Activated B cell treated with CpG ODN at 0.5 μM for 24 hours (primary cell): ENCODE measurements around the gene CDYL. TPM values are rescaled to one million over a fixed set of nuclear protein-coding genes. Genes with fewer than 3 reads are reported as not detected.

Experiments used
- ATAC-seq: fragments of 200-7000 bp; cut with Tn5 transposase; one replicate; pipeline ENCODE4 v1.10.0; 2021; ENCODE audit warnings: low read depth, mild to moderate bottlenecking, moderate library complexity
- CTCF ChIA-PET: fragments of 350-600 bp; sonication (Branson Sonifier 250); formaldehyde crosslinking; loops from one replicate; lab custom pipeline; 2021; ENCODE audit warnings: antibody characterized with exemption; lab: Charles Lee
- POLR2A ChIA-PET: fragments of 350-600 bp; sonication (Branson Sonifier 250); formaldehyde crosslinking; loops from one replicate; lab custom pipeline; 2021; ENCODE audit warnings: antibody characterized with exemption; lab: Charles Lee
- DNase-seq: peaks from one replicate; pipeline ENCODE4 v3.0.0; 2022
- H3K27ac Mint-ChIP-seq: one replicate; pipeline ENCODE4 v1.8.0; 2020; ENCODE audit warnings: mixed read lengths
- H3K27me3 Mint-ChIP-seq: one replicate; pipeline ENCODE4 v1.8.0; 2021; ENCODE audit warnings: mixed read lengths
- H3K36me3 Mint-ChIP-seq: one replicate; pipeline ENCODE4 v1.8.0; 2021; ENCODE audit warnings: low read depth, mixed read lengths
- H3K4me1 Mint-ChIP-seq: one replicate; pipeline ENCODE4 v1.8.0; 2021; ENCODE audit warnings: mixed read lengths
- H3K4me3 Mint-ChIP-seq: one replicate; pipeline ENCODE4 v1.8.0; 2020; ENCODE audit warnings: mild to moderate bottlenecking, mixed read lengths
- H3K9me3 Mint-ChIP-seq: one replicate; pipeline ENCODE4 v1.8.0; 2020; ENCODE audit warnings: mixed read lengths
- intact Hi-C: fragments of 100-400 bp; cut with micrococcal nuclease; formaldehyde crosslinking; loops from one replicate; pipeline ENCODE4 v1.15.1; 2024
- total RNA-seq: library from RNA; stranded (reverse); gene quantifications from 2 replicates; pipeline ENCODE4 v1.2.3, GENCODE V29; 2022
- TF ChIP-seq, protein P1 (sequence below): fragments of 200-600 bp; IDR thresholded peaks from one replicate; pipeline ENCODE4 v1.8.0; 2022; ENCODE audit warnings: antibody characterized with exemption, mild to moderate bottlenecking

Gene CDYL
- total RNA-seq, 1 donor from 2014 or later: 47.5 TPM

GRCh38 chr6:4759997-4760396 lies 16.2 kb upstream of the CDYL start:
- ChIA-PET POLR2A (interaction anchor here (0.5 kb wide), 1 partner anchor 86 kb away, joined by 4 read pairs; no protein-coding TSS in a partner anchor), CTCF (no interaction called here)

DNA sequence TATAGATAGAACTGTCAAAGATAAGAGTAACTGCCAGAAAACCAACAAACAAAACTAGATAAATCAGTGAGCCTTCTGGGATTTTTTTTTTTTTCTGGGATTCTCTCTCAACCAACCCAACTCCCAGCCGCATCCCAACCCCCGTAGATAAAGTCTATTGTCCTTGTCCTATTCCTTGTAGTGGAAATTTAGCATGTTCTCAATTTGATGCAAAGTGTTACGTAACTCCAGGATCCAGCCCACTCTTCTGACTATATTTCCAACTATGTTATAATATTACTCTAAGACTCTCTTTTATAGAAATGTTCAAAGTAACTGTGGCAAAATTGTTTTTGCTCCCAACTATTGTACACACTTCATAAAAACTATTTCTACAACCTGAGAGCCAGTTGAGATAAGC lies 15.4 kb upstream of the CDYL start:
- no peaks in the 10 kb centered on the region for H3K4me1 Mint-ChIP-seq
- POLR2A ChIA-PET: interaction anchor here (0.5 kb wide), 1 partner anchor 85 kb away, joined by 4 read pairs; no protein-coding TSS in a partner anchor
- intact Hi-C loops: no loop called here
- H3K36me3 Mint-ChIP-seq: no peaks in the 10 kb centered on the region
- ATAC-seq: no peak
- CTCF ChIA-PET: no interaction called here
- DNase-seq: no peak
- TF ChIP-seq, protein P1, sequence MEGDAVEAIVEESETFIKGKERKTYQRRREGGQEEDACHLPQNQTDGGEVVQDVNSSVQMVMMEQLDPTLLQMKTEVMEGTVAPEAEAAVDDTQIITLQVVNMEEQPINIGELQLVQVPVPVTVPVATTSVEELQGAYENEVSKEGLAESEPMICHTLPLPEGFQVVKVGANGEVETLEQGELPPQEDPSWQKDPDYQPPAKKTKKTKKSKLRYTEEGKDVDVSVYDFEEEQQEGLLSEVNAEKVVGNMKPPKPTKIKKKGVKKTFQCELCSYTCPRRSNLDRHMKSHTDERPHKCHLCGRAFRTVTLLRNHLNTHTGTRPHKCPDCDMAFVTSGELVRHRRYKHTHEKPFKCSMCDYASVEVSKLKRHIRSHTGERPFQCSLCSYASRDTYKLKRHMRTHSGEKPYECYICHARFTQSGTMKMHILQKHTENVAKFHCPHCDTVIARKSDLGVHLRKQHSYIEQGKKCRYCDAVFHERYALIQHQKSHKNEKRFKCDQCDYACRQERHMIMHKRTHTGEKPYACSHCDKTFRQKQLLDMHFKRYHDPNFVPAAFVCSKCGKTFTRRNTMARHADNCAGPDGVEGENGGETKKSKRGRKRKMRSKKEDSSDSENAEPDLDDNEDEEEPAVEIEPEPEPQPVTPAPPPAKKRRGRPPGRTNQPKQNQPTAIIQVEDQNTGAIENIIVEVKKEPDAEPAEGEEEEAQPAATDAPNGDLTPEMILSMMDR: no peak
- H3K27me3 Mint-ChIP-seq: peaks cover 27% of the 10 kb centered on the region
- H3K27ac Mint-ChIP-seq: no peak overlapping the region
- no peak overlapping the region for H3K4me3 Mint-ChIP-seq
- H3K9me3 Mint-ChIP-seq: peaks cover 19% of the 10 kb centered on the region

More at GRCh38 chr6:4759997-4760396, 16.2 kb upstream of the CDYL start:
- no peak for DNase-seq
- no peak for ATAC-seq
- H3K27ac Mint-ChIP-seq: no peak overlapping the region
- H3K27me3 Mint-ChIP-seq: peaks cover 31% of the 10 kb centered on the region
- no peak overlapping the region for H3K4me3 Mint-ChIP-seq
- peaks cover 19% of the 10 kb centered on the region for H3K9me3 Mint-ChIP-seq
- TF ChIP-seq, protein P1: no peak
- H3K36me3 Mint-ChIP-seq: no peaks in the 10 kb centered on the region
- intact Hi-C loops: no loop called here
- H3K4me1 Mint-ChIP-seq: no peaks in the 10 kb centered on the region

DNA sequence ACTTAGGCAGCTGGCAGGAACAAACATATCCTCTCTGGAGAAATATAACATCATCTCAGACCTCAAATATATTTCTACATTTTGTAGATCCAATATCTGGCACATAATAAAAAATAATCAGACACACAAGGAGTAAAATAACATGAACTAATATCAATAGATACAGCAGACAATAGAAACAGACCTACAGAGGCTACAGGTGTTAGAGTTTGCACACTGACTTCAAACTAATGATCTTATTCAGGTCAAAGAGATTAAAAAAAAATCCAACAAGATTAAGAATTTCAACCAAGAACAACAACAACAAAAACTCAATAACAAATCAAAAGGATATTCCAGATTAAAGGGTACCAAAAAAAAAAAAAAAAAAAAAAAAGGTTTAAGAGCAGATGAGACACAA lies 13.9 kb upstream of the CDYL start:
- no peaks in the 10 kb centered on the region for H3K36me3 Mint-ChIP-seq
- peaks cover 22% of the 10 kb centered on the region for H3K27me3 Mint-ChIP-seq
- peaks cover 19% of the 10 kb centered on the region for H3K9me3 Mint-ChIP-seq
- ChIA-PET POLR2A (no interaction called here), CTCF (no interaction called here)
- no peak for ATAC-seq
- no peaks in the 10 kb centered on the region for H3K4me1 Mint-ChIP-seq
- intact Hi-C loops: no loop called here
- H3K27ac Mint-ChIP-seq: no peak overlapping the region
- no peak overlapping the region for H3K4me3 Mint-ChIP-seq
- no peak for DNase-seq
- TF ChIP-seq, protein P1: no peak

DNA sequence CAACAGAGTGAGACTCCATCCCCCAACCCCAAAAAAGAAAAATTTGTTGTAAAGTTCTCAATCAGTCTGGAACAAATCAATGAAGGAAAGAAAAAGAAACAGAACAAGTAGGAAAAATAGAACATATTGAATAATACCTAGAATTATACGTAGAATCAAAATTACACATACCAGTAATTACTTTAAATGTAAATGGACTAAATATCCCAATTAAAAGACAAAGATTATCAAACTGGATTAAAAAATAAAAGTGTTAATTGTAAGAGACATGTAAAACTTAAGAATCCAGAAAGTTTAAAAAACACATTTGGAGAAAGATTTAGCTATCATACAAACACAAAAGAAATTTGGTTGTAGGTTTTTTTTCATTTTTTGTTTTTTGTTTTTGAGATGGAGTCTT lies 12.3 kb upstream of the CDYL start:
- Mint-ChIP-seq H3K4me3 (no peak overlapping the region), H3K9me3 (peaks cover 19% of the 10 kb centered on the region), H3K27me3 (peaks cover 22% of the 10 kb centered on the region), H3K27ac (no peak overlapping the region), H3K4me1 (no peaks in the 10 kb centered on the region), H3K36me3 (no peaks in the 10 kb centered on the region)
- TF ChIP-seq, protein P1: no peak
- DNase-seq (no peak), ATAC-seq (no peak)
- CTCF ChIA-PET: no interaction called here
- POLR2A ChIA-PET: no interaction called here
- intact Hi-C loops: no loop called here

DNA sequence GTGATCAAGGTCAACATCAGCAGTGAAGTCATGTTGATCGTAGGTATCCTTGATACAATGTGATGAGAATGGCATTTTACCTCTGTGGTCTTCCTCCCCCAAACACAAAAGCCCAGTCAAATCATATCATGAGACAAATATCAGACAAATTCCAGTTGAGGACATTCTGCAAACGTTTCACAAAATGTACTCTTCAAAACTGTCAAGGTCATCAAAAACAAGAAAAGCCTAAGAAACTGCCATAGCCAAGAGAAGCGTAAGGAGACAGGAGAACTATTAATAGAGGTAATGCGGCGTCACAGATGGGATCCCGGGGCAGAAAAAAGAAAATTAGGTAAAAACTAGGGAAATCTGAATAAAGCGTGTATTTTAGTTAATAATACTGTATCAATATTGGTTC lies 7.4 kb upstream of the CDYL start:
- Mint-ChIP-seq H3K9me3 (peaks cover 4% of the 10 kb centered on the region), H3K4me1 (peaks cover 3% of the 10 kb centered on the region), H3K36me3 (no peaks in the 10 kb centered on the region), H3K4me3 (no peak overlapping the region), H3K27ac (no peak overlapping the region), H3K27me3 (peaks cover under 1% of the 10 kb centered on the region)
- no peak for ATAC-seq
- ChIA-PET CTCF (no interaction called here), POLR2A (no interaction called here)
- no peak for DNase-seq
- intact Hi-C loops: no loop called here
- TF ChIP-seq, protein P1: no peak
